ENCODE data around the gene PDP2. TPM values are rescaled to one million over a fixed set of nuclear protein-coding genes. Genes with fewer than 3 reads are reported as not detected.

The PDP2 gene
- total RNA-seq, 1 experiment from 2014 or later, result 12.1 TPM

DNA sequence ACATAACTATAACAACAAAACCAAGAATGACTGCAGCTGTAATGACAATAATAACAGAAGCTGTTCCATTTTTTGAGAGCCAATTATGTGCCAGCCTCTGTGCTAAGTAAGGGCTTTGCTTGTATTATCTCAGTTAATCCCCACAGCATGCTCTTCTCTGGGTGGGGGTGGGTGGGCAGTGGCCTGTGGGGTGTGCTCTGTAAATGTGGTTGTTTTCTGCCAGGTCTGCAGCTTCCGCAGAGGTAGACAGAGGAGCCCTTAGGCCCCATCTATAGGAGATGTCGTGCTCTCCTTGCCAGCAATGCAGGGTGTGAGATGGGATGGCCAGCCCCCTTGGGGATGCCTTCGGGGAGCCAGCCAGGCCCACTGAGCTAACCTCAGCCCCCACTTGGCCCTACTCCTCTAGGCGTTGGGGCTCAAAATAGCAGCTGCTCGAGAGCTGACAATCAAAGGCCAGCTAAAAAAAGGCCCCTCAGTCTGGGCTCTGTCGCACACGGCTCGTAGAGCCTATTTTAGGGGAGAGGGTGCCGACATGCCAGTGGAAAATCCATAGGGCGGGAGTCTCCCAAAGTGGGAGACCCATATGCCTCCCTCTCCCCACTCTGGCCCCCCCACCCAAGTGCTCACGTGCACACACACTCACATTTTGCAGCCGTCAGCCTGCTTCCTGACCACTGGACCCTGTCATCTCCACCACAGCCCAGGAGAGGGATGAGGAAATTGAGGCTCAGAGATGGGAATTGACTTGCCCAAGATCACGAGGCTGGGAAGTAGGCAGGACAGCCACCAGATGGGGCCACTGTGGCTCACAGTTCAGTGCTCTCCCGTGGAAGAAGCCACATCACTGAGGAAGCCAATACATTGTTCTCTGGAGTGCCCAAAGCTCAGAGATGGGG lies 22.6 kb downstream of the PDP2 start:
- DNase-seq (ENCODE audit: low read depth), result no peak

- no peak for DNase-seq (ENCODE audit: low read depth)
Measured at GRCh38 chr16:66903544-66904427, 23.5 kb downstream of the PDP2 start.

GRCh38 chr16:66904428-66904845 lies 24.1 kb downstream of the PDP2 start:
- no peak for DNase-seq (ENCODE audit: low read depth)

DNA sequence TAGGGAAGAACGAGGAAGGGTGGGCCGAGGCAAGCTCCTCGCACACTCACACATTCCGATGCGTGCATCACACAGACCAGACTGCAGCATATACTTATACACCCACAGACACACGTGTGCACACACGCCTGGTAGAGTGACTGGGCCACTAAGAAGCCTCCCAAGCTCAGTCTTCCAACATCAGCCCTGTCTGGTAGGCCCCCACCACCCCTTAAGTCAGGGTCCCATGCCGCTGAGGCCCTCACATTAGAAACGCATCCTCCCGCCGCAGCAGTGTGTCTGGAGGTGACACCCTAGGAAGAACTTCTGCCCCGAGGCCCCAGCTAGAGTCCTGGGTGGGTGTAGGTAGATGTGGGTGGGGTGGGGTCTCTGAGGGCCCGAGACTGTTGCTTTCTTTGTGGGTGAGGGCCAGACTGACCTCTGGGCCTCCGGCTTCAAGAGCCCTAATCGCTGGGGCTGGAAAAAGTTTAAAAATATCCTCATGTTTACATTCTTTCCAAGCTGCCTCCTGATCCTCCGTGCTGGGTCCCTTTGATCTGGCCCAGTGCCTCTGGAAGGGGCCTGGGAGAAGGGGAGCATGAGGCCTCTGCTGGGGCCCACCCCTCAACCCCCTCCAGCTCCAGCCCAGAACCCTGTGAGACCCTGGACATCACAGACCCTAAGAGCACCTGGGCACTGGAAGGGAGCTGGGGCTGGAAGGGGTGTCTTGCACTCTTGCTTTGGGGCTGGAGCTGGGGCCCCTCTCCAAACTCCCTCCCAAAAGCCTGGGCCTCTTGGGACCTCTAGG lies 24.7 kb downstream of the PDP2 start:
- no peak for DNase-seq (ENCODE audit: low read depth)

GRCh38 chr16:66905633-66906539 lies 25.6 kb downstream of the PDP2 start:
- no peak for DNase-seq (ENCODE audit: low read depth)

GRCh38 chr16:66906916-66907836 lies 26.9 kb downstream of the PDP2 start:
- DNase-seq (ENCODE audit: low read depth), result no peak

DNA sequence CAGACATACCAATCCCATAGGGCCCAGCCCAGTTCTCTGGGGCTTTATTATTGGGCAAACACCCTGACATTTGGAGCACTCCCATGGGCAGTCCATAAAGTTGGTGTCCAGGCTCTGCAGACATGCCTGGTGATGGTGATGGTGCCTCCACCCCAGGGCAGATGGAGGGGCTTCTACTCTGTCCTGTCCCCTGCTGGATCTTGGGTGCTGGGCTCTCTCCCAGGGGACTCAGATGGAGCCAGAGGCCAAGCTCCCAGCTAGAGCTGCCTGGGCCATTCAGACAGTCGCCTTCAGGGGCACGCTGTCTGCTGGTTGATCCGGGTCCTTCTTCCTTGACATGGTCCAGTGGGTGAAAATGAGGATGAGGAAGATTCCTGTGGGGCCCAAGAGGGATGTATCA lies 27.8 kb downstream of the PDP2 start:
- no peak for DNase-seq (ENCODE audit: low read depth)

DNA sequence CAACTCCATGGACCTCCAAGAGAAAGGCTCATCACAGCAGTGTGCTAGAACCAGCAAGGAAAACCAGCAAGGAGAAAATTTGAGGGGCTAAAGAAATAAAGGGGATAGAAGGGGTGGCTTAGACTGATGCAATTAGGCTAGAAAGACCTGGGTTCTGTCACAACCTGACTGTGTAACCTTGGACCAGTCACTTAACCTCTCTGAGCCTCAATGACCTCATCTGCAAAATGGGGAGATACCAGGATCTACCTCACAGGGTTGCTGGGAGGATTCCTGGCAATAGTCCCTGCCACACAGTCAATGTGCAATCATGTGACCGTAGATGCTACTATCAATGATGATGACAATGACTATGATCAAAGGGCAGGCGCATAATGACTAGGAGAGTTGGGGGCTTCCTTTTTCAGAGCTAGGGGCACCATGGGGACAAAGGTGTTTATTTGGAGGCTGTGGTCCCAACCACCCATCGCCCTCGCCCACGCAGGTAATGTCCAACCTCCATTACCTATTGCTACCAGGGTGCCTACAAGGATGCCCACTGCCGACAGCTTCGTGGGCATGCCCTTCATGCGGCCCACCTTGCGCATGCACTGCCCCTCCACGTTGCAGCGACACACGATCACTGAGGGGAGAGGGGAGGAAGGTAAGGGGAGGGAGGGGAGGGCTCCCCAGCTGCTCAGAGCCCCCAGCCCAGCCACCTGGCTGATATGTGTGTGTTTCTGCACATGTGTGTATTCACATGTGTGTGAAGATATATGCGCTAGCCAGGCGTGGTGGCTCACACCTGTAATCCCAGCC lies 28.6 kb downstream of the PDP2 start:
- DNase-seq (ENCODE audit: low read depth), result no peak

GRCh38 chr16:66910175-66910940 lies 30.0 kb downstream of the PDP2 start:
- no peak for DNase-seq (ENCODE audit: low read depth)

- no peak for DNase-seq (ENCODE audit: low read depth)
Measured at GRCh38 chr16:66911112-66911511, 30.8 kb downstream of the PDP2 start.

- DNase-seq (ENCODE audit: low read depth), result no peak
Measured at GRCh38 chr16:66911801-66912200, 31.5 kb downstream of the PDP2 start.

DNA sequence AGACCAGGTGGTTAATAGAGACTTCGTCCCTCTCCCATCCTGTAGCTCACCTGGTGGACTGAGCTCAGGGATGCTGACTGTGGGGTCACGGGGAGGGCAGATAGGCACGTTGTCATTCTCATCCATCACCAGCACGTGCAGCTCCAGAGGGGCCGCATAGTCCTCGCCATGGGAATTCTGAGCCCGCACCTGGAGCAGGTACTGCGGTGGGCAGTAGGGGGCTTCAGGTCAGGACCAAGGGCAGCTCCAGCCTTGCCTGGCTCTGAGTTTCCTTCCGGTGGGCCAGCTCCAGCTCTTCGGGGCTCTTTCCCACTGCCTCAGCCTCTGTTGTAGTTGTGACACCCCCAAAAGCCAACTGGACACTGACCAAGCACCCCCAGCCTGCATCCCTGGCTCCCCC lies 32.8 kb downstream of the PDP2 start:
- DNase-seq (ENCODE audit: low read depth), result no peak

DNA sequence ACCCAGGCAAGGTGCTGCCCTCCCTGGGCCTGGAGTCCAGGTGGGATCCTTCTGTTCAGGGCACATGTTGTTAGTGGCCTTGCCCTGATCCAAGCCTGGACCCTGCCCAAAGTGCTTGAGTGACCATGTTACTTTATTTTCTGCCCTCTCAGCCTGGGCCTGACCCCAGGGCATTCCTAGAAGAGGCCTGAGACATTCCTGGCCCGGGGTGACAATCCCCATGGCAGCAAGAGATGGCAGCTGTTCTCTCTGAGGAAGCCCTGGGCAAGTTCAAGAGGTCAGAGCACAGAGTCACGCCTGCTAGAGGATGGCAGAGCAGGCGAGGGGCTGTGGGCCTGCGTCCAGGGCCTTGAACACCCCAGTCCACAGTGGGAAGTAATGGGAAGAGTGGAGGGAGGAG lies 33.4 kb downstream of the PDP2 start:
- DNase-seq (ENCODE audit: low read depth), result no peak

GRCh38 chr16:66914541-66914940 lies 34.2 kb downstream of the PDP2 start:
- DNase-seq (ENCODE audit: low read depth), result no peak

GRCh38 chr16:66915041-66915440 lies 34.7 kb downstream of the PDP2 start:
- no peak for DNase-seq (ENCODE audit: low read depth)

DNA sequence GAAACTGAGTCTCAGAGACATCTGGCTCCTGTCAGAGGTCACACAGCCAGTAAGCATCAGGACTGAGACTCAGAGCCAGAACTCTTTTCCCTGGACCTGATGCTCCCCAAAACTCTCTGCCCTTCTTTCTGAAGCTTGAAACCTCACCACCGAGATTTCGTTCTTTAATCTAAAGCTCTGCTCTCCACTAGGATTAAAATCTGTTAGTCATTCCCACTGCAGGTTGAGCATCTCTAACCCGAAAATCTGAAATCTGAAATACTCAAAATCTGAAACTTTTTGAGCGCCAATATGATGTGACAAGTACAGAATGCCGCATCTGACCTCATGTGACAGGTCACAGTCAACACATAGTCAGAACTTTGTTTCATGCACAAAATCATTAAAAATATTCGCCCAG lies 36.2 kb downstream of the PDP2 start:
- DNase-seq (ENCODE audit: low read depth), result no peak

GRCh38 chr16:66917741-66918140 lies 37.4 kb downstream of the PDP2 start:
- no peak for DNase-seq (ENCODE audit: low read depth)

GRCh38 chr16:66918355-66918754 lies 38.0 kb downstream of the PDP2 start:
- DNase-seq (ENCODE audit: low read depth), result no peak

Data from HT1080 (cell line).